Spleen (tissue), 7 donors: ENCODE results near the gene KIFC1.

ENCODE experiments used
- POLR2A ChIP-seq, 3 donors: fragments of 450-650 bp; IDR thresholded peaks; one replicate each; pipeline ENCODE4 v1.5.1; 2017; ENCODE audit warnings: antibody characterized with exemption in 3 of 3, mild to moderate bottlenecking in 1 of 3
- TF ChIP-seq, protein P1 (sequence below), 11 experiments: fragments of 200-600 bp in 7 of 11; fragments of 450-650 bp in 4 of 11; sonication (generic) in 4 of 11; IDR thresholded peaks in 8 of 11; conservative IDR thresholded peaks in 3 of 11; 1 replicate in 7 of 11; 2 replicates in 4 of 11; pipeline versions ENCODE4 v1.4.0 to v1.8.0; 2016 to 2021; ENCODE audit warnings: antibody characterized with exemption in 11 of 11, inconsistent platforms in 4 of 11, mild to moderate bottlenecking in 1 of 11
- donor health status: DM: no; HTN: no; CAD: no; lungs with moderate emphysema.
- donor health status: DM: no; HTN: no; CAD: no.
- donor health status: DM: no; HTN: no; CAD: no.

- TF ChIP-seq POLR2A (IDR thresholded peaks at IDR 0.05): no peak
- TF ChIP-seq, protein P1, sequence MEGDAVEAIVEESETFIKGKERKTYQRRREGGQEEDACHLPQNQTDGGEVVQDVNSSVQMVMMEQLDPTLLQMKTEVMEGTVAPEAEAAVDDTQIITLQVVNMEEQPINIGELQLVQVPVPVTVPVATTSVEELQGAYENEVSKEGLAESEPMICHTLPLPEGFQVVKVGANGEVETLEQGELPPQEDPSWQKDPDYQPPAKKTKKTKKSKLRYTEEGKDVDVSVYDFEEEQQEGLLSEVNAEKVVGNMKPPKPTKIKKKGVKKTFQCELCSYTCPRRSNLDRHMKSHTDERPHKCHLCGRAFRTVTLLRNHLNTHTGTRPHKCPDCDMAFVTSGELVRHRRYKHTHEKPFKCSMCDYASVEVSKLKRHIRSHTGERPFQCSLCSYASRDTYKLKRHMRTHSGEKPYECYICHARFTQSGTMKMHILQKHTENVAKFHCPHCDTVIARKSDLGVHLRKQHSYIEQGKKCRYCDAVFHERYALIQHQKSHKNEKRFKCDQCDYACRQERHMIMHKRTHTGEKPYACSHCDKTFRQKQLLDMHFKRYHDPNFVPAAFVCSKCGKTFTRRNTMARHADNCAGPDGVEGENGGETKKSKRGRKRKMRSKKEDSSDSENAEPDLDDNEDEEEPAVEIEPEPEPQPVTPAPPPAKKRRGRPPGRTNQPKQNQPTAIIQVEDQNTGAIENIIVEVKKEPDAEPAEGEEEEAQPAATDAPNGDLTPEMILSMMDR (IDR thresholded peaks at IDR 0.05 in 8 of 11, conservative IDR thresholded peaks at IDR 0.05 in 3 of 11): no peak
Observed at GRCh38 chr6:33453393-33454008, 61.9 kb downstream of the KIFC1 start.
